Liver (tissue), 3 donors: Measurements from ENCODE around the gene QPCTL.

Experiments used
- EGR1 ChIP-seq, 2 donors: IDR thresholded peaks; 2 replicates each; pipeline ENCODE4 v1.6.1; 2016 to 2018; ENCODE audit warnings: antibody characterized with exemption in 2 of 2, low read depth in 2 of 2
- GABPA ChIP-seq, 2 donors: IDR thresholded peaks in 1 of 2; conservative IDR thresholded peaks in 1 of 2; 2 replicates each; pipeline ENCODE4 v1.6.1; 2016; ENCODE audit warnings: antibody characterized with exemption in 2 of 2, mild to moderate bottlenecking in 1 of 2, moderate library complexity in 1 of 2
- RAD21 ChIP-seq, 2 donors: IDR thresholded peaks; 2 replicates each; pipeline ENCODE4 v1.6.1; 2016; ENCODE audit warnings: antibody characterized with exemption in 2 of 2, mild to moderate bottlenecking in 2 of 2
- RXRA ChIP-seq, 2 donors: IDR thresholded peaks; 2 replicates each; pipeline ENCODE4 v1.6.1; 2017 to 2018; ENCODE audit warnings: antibody characterized with exemption in 2 of 2, mild to moderate bottlenecking in 1 of 2
- SP1 ChIP-seq: IDR thresholded peaks from 2 replicates; pipeline ENCODE4 v1.6.1; 2018; ENCODE audit warnings: antibody characterized with exemption, mild to moderate bottlenecking
- YY1 ChIP-seq: IDR thresholded peaks from 2 replicates; pipeline ENCODE4 v1.6.1; 2016; ENCODE audit warnings: antibody characterized with exemption, mild to moderate bottlenecking
- TF ChIP-seq, protein P1 (sequence below): IDR thresholded peaks from 2 replicates; pipeline ENCODE4 v1.6.1; 2016; ENCODE audit warnings: antibody characterized with exemption
- TF ChIP-seq, protein P2 (sequence below): fragments of 150-350 bp; IDR thresholded peaks from 2 replicates; pipeline ENCODE4 v1.5.1; 2017; ENCODE audit warnings: improper control_type of control experiment, low read depth, low read length; ENCODE audit not compliant: missing input control
- TF ChIP-seq, protein P3 (sequence below): IDR thresholded peaks from 2 replicates; pipeline ENCODE4 v1.6.1; 2016; ENCODE audit warnings: antibody characterized with exemption, mild to moderate bottlenecking
- TF ChIP-seq, protein P4 (sequence below): IDR thresholded peaks from 2 replicates; pipeline ENCODE4 v1.6.1; 2016; ENCODE audit warnings: antibody characterized with exemption
- TF ChIP-seq, protein P5 (sequence below): IDR thresholded peaks from 2 replicates; pipeline ENCODE4 v1.6.1; 2016; ENCODE audit warnings: antibody characterized with exemption
- donor health status: healthy.
- donor health status: healthy.

DNA sequence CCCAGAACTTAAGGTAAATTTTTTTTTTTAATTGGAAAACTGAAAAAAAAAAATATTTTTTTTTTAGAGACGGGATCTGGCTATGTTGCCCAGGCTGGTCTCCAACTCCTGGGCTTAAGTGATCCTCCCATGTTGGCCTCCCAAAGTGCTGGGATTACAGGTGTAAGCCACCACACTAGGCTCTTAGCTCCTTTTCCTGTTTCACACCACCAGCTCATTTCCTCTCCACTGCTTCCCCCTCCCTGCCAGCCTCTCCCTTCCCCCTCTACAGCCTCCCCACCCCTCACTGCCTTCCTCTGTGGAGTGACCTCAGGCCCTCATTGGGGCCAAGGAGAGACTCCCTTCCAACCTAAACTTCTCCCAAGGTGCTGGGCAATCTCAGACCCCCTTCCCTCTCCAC lies 28.7 kb upstream of the QPCTL start:
- TF ChIP-seq, protein P1, sequence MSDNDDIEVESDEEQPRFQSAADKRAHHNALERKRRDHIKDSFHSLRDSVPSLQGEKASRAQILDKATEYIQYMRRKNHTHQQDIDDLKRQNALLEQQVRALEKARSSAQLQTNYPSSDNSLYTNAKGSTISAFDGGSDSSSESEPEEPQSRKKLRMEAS, result no peak
- TF ChIP-seq, protein P2, sequence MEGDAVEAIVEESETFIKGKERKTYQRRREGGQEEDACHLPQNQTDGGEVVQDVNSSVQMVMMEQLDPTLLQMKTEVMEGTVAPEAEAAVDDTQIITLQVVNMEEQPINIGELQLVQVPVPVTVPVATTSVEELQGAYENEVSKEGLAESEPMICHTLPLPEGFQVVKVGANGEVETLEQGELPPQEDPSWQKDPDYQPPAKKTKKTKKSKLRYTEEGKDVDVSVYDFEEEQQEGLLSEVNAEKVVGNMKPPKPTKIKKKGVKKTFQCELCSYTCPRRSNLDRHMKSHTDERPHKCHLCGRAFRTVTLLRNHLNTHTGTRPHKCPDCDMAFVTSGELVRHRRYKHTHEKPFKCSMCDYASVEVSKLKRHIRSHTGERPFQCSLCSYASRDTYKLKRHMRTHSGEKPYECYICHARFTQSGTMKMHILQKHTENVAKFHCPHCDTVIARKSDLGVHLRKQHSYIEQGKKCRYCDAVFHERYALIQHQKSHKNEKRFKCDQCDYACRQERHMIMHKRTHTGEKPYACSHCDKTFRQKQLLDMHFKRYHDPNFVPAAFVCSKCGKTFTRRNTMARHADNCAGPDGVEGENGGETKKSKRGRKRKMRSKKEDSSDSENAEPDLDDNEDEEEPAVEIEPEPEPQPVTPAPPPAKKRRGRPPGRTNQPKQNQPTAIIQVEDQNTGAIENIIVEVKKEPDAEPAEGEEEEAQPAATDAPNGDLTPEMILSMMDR, result no peak
- TF ChIP-seq SP1 (no peak), YY1 (no peak), GABPA (IDR thresholded peaks at IDR 0.05 in 1 of 2, conservative IDR thresholded peaks at IDR 0.05 in 1 of 2) (no peak), RAD21 (IDR thresholded peaks at IDR 0.05) (no peak), RXRA (IDR thresholded peaks at IDR 0.05) (no peak), EGR1 (IDR thresholded peaks at IDR 0.05; ENCODE audit: low read depth in 2 of 2) (no peak)
- TF ChIP-seq, protein P3, sequence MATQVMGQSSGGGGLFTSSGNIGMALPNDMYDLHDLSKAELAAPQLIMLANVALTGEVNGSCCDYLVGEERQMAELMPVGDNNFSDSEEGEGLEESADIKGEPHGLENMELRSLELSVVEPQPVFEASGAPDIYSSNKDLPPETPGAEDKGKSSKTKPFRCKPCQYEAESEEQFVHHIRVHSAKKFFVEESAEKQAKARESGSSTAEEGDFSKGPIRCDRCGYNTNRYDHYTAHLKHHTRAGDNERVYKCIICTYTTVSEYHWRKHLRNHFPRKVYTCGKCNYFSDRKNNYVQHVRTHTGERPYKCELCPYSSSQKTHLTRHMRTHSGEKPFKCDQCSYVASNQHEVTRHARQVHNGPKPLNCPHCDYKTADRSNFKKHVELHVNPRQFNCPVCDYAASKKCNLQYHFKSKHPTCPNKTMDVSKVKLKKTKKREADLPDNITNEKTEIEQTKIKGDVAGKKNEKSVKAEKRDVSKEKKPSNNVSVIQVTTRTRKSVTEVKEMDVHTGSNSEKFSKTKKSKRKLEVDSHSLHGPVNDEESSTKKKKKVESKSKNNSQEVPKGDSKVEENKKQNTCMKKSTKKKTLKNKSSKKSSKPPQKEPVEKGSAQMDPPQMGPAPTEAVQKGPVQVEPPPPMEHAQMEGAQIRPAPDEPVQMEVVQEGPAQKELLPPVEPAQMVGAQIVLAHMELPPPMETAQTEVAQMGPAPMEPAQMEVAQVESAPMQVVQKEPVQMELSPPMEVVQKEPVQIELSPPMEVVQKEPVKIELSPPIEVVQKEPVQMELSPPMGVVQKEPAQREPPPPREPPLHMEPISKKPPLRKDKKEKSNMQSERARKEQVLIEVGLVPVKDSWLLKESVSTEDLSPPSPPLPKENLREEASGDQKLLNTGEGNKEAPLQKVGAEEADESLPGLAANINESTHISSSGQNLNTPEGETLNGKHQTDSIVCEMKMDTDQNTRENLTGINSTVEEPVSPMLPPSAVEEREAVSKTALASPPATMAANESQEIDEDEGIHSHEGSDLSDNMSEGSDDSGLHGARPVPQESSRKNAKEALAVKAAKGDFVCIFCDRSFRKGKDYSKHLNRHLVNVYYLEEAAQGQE, result no peak
- TF ChIP-seq, protein P4, sequence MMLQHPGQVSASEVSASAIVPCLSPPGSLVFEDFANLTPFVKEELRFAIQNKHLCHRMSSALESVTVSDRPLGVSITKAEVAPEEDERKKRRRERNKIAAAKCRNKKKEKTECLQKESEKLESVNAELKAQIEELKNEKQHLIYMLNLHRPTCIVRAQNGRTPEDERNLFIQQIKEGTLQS, result no peak
- TF ChIP-seq, protein P5, sequence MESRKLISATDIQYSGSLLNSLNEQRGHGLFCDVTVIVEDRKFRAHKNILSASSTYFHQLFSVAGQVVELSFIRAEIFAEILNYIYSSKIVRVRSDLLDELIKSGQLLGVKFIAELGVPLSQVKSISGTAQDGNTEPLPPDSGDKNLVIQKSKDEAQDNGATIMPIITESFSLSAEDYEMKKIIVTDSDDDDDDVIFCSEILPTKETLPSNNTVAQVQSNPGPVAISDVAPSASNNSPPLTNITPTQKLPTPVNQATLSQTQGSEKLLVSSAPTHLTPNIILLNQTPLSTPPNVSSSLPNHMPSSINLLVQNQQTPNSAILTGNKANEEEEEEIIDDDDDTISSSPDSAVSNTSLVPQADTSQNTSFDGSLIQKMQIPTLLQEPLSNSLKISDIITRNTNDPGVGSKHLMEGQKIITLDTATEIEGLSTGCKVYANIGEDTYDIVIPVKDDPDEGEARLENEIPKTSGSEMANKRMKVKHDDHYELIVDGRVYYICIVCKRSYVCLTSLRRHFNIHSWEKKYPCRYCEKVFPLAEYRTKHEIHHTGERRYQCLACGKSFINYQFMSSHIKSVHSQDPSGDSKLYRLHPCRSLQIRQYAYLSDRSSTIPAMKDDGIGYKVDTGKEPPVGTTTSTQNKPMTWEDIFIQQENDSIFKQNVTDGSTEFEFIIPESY, result no peak
